COLO829 (cell line): ENCODE measurements around the gene SERPINA5.
"Not testable (repeated sequence)": the region's sequence is repeated elsewhere in the genome, so short reads cannot be mapped to it uniquely, and the experiment has no call there.

Source experiments
- DNase-seq: peaks from one replicate; pipeline ENCODE4 v3.0.0; 2012; ENCODE audit warnings: low spot score

SERPINA5 gene

GRCh38 chr14:94573475-94574277, 7.5 kb upstream of the SERPINA5 start:
- no peak for DNase-seq

- DNase-seq = no peak
Observed at GRCh38 chr14:94574336-94574735, 6.9 kb upstream of the SERPINA5 start.

GRCh38 chr14:94575730-94576585, 5.3 kb upstream of the SERPINA5 start:
- DNase-seq = no peak

- not testable (repeated sequence) for DNase-seq
Observed at GRCh38 chr14:94577472-94577871, 3.8 kb upstream of the SERPINA5 start.

GRCh38 chr14:94578712-94579111, 2.5 kb upstream of the SERPINA5 start:
- DNase-seq = no peak

GRCh38 chr14:94582199-94582750, 1.0 kb downstream of the SERPINA5 start:
- DNase-seq = no peak

GRCh38 chr14:94582851-94583250, 1.6 kb downstream of the SERPINA5 start:
- DNase-seq = no peak

GRCh38 chr14:94583557-94583956, 2.3 kb downstream of the SERPINA5 start:
- DNase-seq = no peak

- DNase-seq = no peak
Observed at GRCh38 chr14:94584591-94585280, 3.5 kb downstream of the SERPINA5 start.

GRCh38 chr14:94586635-94587034, 5.4 kb downstream of the SERPINA5 start:
- DNase-seq = no peak

GRCh38 chr14:94588311-94588710, 7.1 kb downstream of the SERPINA5 start:
- DNase-seq = no peak

GRCh38 chr14:94591073-94591472, 9.8 kb downstream of the SERPINA5 start:
- no peak for DNase-seq

GRCh38 chr14:94591871-94592270, 10.6 kb downstream of the SERPINA5 start:
- DNase-seq = no peak

- DNase-seq = no peak
Observed at GRCh38 chr14:94592457-94592856, 11.2 kb downstream of the SERPINA5 start.

- DNase-seq = no peak
Observed at GRCh38 chr14:94593376-94593748, 12.1 kb downstream of the SERPINA5 start.

- DNase-seq = no peak
Observed at GRCh38 chr14:94593749-94594431, 12.7 kb downstream of the SERPINA5 start.

- DNase-seq = no peak
Observed at GRCh38 chr14:94594441-94594840, 13.2 kb downstream of the SERPINA5 start.

- no peak for DNase-seq
Observed at GRCh38 chr14:94595912-94596311, 14.7 kb downstream of the SERPINA5 start.

- no peak for DNase-seq
Observed at GRCh38 chr14:94596361-94596760, 15.1 kb downstream of the SERPINA5 start.

GRCh38 chr14:94597788-94598187, 16.6 kb downstream of the SERPINA5 start:
- no peak for DNase-seq

- DNase-seq = no peak
Observed at GRCh38 chr14:94598506-94598815, 17.2 kb downstream of the SERPINA5 start.
